ENCODE measurements around the gene CYFIP1.

The CYFIP1 gene

GRCh38 chr15:22968366-22968765 is 11.8 kb downstream of the CYFIP1 start:
- DNase-seq (ENCODE audit: low read depth), result no peak

GRCh38 chr15:22967084-22967770 is 12.9 kb downstream of the CYFIP1 start:
- DNase-seq (ENCODE audit: low read depth), result no peak

DNA sequence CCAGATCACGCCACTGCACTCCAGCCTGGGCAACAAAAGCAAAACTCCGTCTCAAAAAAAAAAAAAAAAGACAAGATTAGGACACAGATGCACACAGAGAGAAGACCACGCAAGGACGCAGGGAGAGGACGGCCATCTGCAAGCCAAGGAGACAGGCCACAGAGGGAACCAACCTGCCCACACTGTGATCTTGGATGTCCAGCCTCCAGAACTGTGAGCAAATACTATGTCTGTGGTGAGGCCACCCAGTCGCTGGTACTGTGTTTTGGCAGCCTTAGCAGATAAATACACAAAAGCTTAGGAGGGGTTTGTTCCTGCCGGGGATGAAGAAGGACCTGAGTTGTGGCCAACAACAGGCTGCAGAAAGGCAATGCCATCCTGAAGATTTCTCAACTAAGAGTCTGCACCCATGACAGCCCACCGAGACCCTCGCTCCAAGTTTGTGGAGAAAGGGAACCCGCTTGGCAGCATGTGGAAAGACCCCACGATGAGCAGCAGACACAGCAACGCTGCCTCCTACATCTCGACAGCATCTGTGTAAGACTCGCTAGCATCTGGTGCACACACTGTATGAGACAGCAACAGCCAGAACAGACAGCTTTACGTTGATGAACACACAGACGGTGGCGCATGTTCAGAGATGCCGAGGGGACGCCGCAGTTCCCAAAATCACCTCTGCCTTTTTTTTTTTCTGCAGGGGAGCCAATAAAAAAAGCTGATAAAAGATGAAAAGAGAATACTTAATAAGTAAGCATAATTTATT is 13.7 kb downstream of the CYFIP1 start:
- DNase-seq (ENCODE audit: low read depth), result no peak

- DNase-seq (ENCODE audit: low read depth), result no peak
Measured at GRCh38 chr15:22963641-22964040, 16.5 kb downstream of the CYFIP1 start.

DNA sequence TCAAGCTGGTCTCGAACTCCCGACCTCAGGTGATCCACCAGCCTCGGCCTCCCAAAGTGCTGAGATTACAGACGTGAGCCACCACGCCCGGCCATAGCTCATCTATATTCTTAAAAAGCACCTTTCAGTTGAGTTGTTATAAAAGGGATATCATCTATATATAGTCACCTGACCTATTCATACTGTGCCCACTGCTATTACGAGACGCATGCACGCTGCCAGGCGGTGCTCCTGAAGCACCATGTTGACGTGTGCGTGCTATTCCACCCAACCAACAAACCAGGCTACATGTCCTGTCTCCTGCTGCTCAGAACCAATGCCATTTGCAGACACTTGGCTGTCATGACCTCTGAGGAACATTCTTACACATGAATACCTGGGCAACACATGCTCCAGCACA is 17.6 kb downstream of the CYFIP1 start:
- DNase-seq (ENCODE audit: low read depth), result no peak

GRCh38 chr15:22961762-22962161 is 18.4 kb downstream of the CYFIP1 start:
- DNase-seq (ENCODE audit: low read depth), result no peak

GRCh38 chr15:22960556-22960955 is 19.6 kb downstream of the CYFIP1 start:
- DNase-seq (ENCODE audit: low read depth), result no peak

DNA sequence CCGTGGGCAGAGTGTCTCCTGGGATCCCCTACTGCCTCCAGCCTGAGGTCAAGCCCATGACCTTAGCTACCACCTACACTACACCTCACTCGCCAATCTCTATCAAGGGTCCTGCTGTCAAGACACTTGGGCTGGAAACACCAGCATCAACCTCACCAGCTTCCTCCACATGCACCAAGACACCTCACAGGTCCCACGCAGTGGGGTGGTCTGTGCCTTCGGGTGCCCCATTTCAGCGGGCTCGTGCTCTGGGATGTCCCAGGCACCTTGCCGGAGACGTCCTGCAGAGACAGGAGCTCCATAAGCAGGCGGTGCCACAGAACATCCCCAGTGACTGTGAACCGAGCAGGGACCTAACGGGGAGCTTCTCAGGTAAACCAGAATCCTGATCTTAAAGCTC is 20.0 kb downstream of the CYFIP1 start:
- no peak for DNase-seq (ENCODE audit: low read depth)

GRCh38 chr15:22959321-22960101 is 20.7 kb downstream of the CYFIP1 start:
- no peak for DNase-seq (ENCODE audit: low read depth)

DNA sequence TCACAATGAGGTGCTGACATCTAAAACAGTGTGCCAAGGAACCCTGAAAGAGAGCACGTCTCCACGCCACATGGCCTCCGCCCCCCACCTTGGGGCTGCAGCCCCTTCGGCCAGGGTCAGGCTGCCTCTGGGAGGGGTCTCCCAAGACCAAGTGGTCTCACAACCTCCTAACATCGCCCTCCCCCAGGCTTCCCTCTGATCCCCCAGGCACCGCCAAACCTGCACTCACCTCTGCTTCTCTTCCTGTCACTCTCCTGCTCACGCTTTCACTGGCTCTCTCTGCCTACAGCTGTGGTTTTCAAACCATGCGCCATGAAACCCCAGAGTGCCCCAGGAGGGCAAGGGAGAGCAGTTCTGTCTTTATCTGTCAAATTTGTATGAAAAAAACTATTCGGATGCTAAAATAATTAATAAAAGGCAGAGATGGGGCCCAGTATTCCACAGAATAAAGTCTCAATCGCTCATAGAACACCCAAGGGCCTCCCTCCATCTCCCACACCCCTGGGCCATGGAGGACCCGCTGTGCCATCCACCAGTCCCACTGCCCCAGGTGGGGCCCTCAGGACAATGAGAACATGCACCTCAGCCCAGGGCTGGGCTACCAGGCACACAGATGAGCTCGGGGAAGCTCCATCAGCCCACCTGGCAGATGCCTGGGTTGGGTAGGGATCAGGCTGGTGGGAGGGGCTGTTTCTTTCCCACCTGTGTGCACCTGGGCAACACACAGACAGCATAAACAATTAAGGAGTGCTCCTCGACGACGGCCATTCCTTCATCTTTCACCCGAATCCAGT is 21.5 kb downstream of the CYFIP1 start:
- no peak for DNase-seq (ENCODE audit: low read depth)

DNA sequence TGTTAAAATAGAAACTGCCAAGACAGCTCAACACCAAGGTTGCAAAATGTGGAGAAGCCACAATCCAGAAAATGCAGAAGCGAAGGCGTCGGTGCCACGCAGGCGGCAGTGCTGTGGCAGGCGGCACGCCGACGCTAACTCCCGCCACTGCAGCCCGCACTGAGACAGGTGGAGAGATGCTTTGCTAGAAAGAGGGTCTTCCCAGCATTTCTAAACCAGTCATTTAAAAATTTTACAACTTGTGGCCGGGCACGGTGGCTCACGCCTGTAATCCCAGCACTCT is 23.2 kb downstream of the CYFIP1 start:
- DNase-seq (ENCODE audit: low read depth), result no peak

DNA sequence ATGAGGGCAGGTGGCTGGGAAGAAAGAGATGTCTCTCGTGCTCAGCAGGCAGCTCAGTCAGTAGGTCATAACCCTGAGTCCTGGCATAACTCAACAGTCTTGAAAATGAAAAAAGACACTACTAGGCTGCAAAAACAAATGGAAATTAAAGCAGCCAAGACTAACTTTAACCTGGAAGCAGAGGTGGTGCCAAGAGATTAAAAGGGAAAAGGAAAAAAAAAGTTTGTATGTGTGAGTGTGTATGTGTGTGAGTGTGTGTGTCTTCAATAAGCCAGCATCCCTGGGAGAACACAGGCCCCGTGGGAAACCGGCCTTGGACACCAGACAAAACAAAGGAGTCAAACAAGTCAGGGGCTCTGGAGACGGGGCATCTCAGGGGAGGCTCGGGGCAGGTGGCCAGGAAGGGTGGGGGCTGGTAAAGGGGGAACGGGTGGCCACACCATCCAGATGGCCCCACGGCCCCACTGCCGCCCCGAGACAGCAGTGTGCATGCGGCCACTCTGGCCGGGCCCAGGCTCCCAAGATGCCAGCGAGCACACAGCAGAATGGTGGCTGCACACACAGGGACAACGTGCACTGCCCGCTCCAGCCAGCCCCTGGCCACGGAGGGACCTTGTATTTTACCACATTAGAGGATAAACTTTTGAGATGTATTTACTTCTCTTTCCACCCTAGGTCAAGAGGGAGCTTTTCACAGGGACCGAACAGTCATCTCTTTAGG is 23.8 kb downstream of the CYFIP1 start:
- no peak for DNase-seq (ENCODE audit: low read depth)

DNA sequence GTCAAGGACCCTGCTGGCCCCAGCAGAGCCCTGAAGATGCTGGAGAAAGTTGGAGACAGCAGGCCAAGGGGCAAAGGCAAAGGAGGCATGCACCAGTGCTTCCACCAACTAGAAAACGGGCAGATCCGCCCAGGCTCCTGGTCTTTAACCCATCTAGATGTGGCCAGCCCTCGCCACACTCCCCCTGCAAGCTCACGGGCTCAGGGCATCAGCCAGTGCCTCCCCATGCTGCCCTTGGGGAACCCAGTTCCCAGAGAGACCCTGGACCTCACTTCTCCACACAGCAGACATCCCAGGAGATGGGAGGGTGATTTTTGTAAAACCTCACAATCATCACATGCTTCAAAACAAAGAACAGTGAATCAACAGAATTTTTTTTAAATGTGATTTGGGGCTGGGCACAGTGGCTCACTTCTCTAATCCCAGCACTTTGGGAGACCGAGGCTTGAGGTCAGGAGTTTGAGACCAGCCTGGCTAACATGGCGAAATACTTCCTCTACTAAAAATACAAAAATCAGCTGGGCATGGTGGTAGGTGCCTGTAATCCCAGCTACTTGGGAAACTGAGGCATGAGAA is 24.5 kb downstream of the CYFIP1 start:
- no peak for DNase-seq (ENCODE audit: low read depth)

GRCh38 chr15:22954798-22955543 is 25.2 kb downstream of the CYFIP1 start:
- no peak for DNase-seq (ENCODE audit: low read depth)

- DNase-seq (ENCODE audit: low read depth), result no peak
Measured at GRCh38 chr15:22954326-22954725, 25.8 kb downstream of the CYFIP1 start.

DNA sequence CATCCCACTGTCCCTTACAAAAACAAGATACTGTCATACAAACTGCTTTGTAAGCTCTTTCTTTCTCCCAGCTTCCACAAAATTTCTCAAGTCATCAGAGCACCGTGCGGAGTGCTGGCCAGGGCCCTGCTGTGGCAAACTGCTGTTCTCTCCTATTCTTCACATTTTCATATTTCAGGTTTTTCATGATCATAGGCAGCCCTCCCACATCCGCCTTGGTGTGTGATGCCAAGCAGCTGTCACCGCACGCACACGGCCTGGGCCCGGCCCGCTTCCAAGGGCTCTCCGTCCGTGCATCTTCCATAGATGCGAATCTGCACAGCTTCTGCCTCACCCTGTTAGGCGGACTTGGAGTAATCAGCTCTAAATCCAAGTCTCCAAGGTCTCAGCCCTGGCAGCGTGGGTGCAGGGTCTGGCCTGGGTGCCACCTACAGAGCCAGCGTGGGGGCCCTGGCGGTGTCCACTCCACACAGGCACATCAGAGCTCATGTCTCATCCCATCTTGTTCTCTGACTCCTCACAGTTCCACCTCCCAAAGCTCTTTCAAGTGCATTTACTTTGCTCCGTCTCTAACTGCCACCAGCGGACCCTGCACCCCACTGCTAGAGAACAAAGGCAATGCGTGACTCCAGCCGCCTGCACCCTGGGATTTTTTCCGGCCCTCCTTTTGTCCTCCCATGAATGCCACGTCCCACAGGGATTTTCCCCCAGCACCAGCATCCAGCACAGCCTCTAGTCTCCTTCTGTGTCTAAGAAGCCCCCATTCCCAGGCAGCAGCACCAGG is 27.2 kb downstream of the CYFIP1 start:
- DNase-seq (ENCODE audit: low read depth), result no peak

- no peak for DNase-seq (ENCODE audit: low read depth)
Measured at GRCh38 chr15:22951381-22952280, 28.5 kb downstream of the CYFIP1 start.

- no peak for DNase-seq (ENCODE audit: low read depth)
Measured at GRCh38 chr15:22951031-22951380, 29.2 kb downstream of the CYFIP1 start.

Data from stimulated activated CD8-positive, alpha-beta memory T cell treated with anti-CD3 and anti-CD28 coated beads, Interleukin-12 subunit alpha, Interleukin-12 subunit beta, amount 100 ng/mL, for 4 hours (primary cell).